Neural cell (in vitro differentiated cells): Measurements from ENCODE around the gene DNAJB8. TPM values are rescaled to one million over a fixed set of nuclear protein-coding genes. Genes with fewer than 3 reads are reported as not detected.

Experiments
- H2AFZ ChIP-seq: fragments of 200-600, 300-800 bp; sonication (generic), shearing (Covaris generic); 2 replicates; pipeline ENCODE4 v1.6.0; 2014; ENCODE audit warnings: low read depth, mild to moderate bottlenecking, antibody characterized with exemption, low read length, moderate library complexity
- H3F3A ChIP-seq: fragments of 200-600 bp; shearing (Covaris generic); 2 replicates; pipeline ENCODE4 v1.6.1; 2016; ENCODE audit warnings: mild to moderate bottlenecking, moderate library complexity, mixed read lengths, antibody characterized with exemption, low read length; ENCODE audit not compliant: insufficient read depth, poor library complexity, severe bottlenecking
- H3K27ac ChIP-seq: fragments of 200-600, 300-800 bp; sonication (generic), shearing (Covaris generic); 2 replicates; pipeline ENCODE4 v1.5.1; 2014; ENCODE audit warnings: mild to moderate bottlenecking, low read length, moderate library complexity
- H3K27me3 ChIP-seq: fragments of 300-800, 200-600 bp; sonication (generic), shearing (Covaris generic); 2 replicates; pipeline ENCODE4 v1.6.0; 2014; ENCODE audit warnings: mild to moderate bottlenecking, low read depth, low read length, moderate library complexity; ENCODE audit not compliant: insufficient read depth
- H3K36me3 ChIP-seq: fragments of 300-800, 200-600 bp; sonication (generic), shearing (Covaris generic); 2 replicates; pipeline ENCODE4 v1.5.1; 2014; ENCODE audit warnings: mild to moderate bottlenecking, antibody characterized with exemption, low read length, moderate library complexity; ENCODE audit not compliant: insufficient read depth
- H3K4me2 ChIP-seq: fragments of 300-800, 200-600 bp; sonication (generic), shearing (Covaris generic); 2 replicates; pipeline ENCODE4 v1.6.0; 2014; ENCODE audit warnings: mild to moderate bottlenecking, low read length
- H3K4me3 ChIP-seq: fragments of 300-800, 200-600 bp; sonication (generic), shearing (Covaris generic); 2 replicates; pipeline ENCODE4 v1.5.1; 2014; ENCODE audit warnings: mild to moderate bottlenecking, low read length, moderate library complexity
- H3K79me2 ChIP-seq: fragments of 200-600 bp; shearing (Covaris generic); replicated peaks from 2 replicates; pipeline ENCODE4 v1.6.0; 2014; ENCODE audit warnings: mild to moderate bottlenecking, low read length, moderate library complexity; ENCODE audit not compliant: insufficient read depth
- H3K9ac ChIP-seq: fragments of 300-800, 200-600 bp; sonication (generic), shearing (Covaris generic); 2 replicates; pipeline ENCODE4 v1.6.1; 2016; ENCODE audit warnings: mild to moderate bottlenecking, low read length, mixed read lengths
- H3K9me2 ChIP-seq: fragments of 200-600 bp; shearing (Covaris generic); 2 replicates; pipeline ENCODE4 v1.6.1; 2016; ENCODE audit warnings: mild to moderate bottlenecking, low read length, mixed read lengths; ENCODE audit not compliant: insufficient read depth
- H3K9me3 ChIP-seq: fragments of 200-600, 300-800 bp; sonication (generic), shearing (Covaris generic); 2 replicates; pipeline ENCODE4 v1.6.1; 2016; ENCODE audit warnings: mild to moderate bottlenecking, mixed run types, low read length, moderate library complexity, mixed read lengths
- H4K20me1 ChIP-seq: fragments of 200-600 bp; shearing (Covaris generic); 2 replicates; pipeline ENCODE4 v1.6.1; 2016; ENCODE audit warnings: mild to moderate bottlenecking, mixed run types; ENCODE audit not compliant: insufficient read depth
- CTCF ChIP-seq: fragments of 450-650 bp; IDR thresholded peaks from 2 replicates; pipeline ENCODE4 v1.5.1; 2014; ENCODE audit warnings: antibody characterized with exemption, mild to moderate bottlenecking, moderate library complexity; ENCODE audit not compliant: poor library complexity, severe bottlenecking
- EP300 ChIP-seq: fragments of 450-650 bp; conservative IDR thresholded peaks from 2 replicates; pipeline ENCODE4 v1.6.1; 2014; ENCODE audit warnings: antibody characterized with exemption, mild to moderate bottlenecking, moderate library complexity; ENCODE audit not compliant: poor library complexity, severe bottlenecking
- EZH2 ChIP-seq: fragments of 200-600, 300-800 bp; shearing (Covaris generic), sonication (generic); IDR thresholded peaks from 2 replicates; pipeline ENCODE4 v1.6.1; 2014; ENCODE audit warnings: antibody characterized with exemption, low read length, borderline replicate concordance, mild to moderate bottlenecking; ENCODE audit not compliant: insufficient read depth, poor library complexity, severe bottlenecking
- MXI1 ChIP-seq: fragments of 450-650 bp; conservative IDR thresholded peaks from 2 replicates; pipeline ENCODE4 v1.6.1; 2014; ENCODE audit warnings: antibody characterized with exemption, mild to moderate bottlenecking; ENCODE audit not compliant: poor library complexity, severe bottlenecking
- POLR2AphosphoS5 ChIP-seq: IDR thresholded peaks from 2 replicates; pipeline ENCODE4 v1.6.1; 2012
- RAD21 ChIP-seq: fragments of 450-650 bp; conservative IDR thresholded peaks from 2 replicates; pipeline ENCODE4 v1.6.1; 2014; ENCODE audit warnings: antibody characterized with exemption, mild to moderate bottlenecking, moderate library complexity
- REST ChIP-seq: IDR thresholded peaks from 2 replicates; pipeline ENCODE4 v1.6.1; 2012; ENCODE audit warnings: borderline replicate concordance
- SMC3 ChIP-seq: fragments of 450-650 bp; conservative IDR thresholded peaks from 2 replicates; pipeline ENCODE4 v1.6.1; 2014; ENCODE audit warnings: antibody characterized with exemption, mild to moderate bottlenecking, moderate library complexity; ENCODE audit not compliant: poor library complexity
- TAF1 ChIP-seq: IDR thresholded peaks from 2 replicates; pipeline ENCODE4 v1.6.1; 2012; ENCODE audit warnings: low read depth
- polyA plus RNA-seq: library from polyadenylated mRNA; depleted of rRNA; stranded (reverse); fragments of >200 nt; gene quantifications from 2 replicates; pipeline ENCODE4 v1.2.3, GENCODE V29; 2014

The DNAJB8 gene
- polyA plus RNA-seq, 1 donor from 2014 or later, result not detected

- H4K20me1 ChIP-seq, result no peaks in the 10 kb centered on the region
- H3F3A ChIP-seq, result no peaks in the 10 kb centered on the region
- no peak overlapping the region for H3K4me3 ChIP-seq
- no peak overlapping the region for H3K9ac ChIP-seq
- no peaks in the 10 kb centered on the region for H3K9me3 ChIP-seq
- no peak for TF ChIP-seq REST
- TF ChIP-seq EZH2, result no peak
- no peak for TF ChIP-seq RAD21
- no peak for TF ChIP-seq EP300
- TF ChIP-seq POLR2AphosphoS5, result no peak
- no peak for TF ChIP-seq MXI1
- TF ChIP-seq SMC3, result no peak
- TF ChIP-seq CTCF, result no peak
- TF ChIP-seq TAF1, result no peak
- H3K4me2 ChIP-seq, result no peak overlapping the region
- no peak overlapping the region for H2AFZ ChIP-seq
- peaks cover 5% of the 10 kb centered on the region for H3K27me3 ChIP-seq
- no peaks in the 10 kb centered on the region for H3K36me3 ChIP-seq
- no peak overlapping the region for H3K27ac ChIP-seq
- no peaks in the 10 kb centered on the region for H3K79me2 ChIP-seq
- no peaks in the 10 kb centered on the region for H3K9me2 ChIP-seq
Observed at GRCh38 chr3:128468285-128468790, 1.6 kb upstream of the DNAJB8 start.

GRCh38 chr3:128464702-128465101 is 2.0 kb downstream of the DNAJB8 start:
- H3K79me2 ChIP-seq, result no peaks in the 10 kb centered on the region
- H3K9me2 ChIP-seq, result no peaks in the 10 kb centered on the region
- H3K36me3 ChIP-seq, result no peaks in the 10 kb centered on the region
- H3K4me2 ChIP-seq, result no peak overlapping the region
- H3K9me3 ChIP-seq, result no peaks in the 10 kb centered on the region
- no peak overlapping the region for H3K4me3 ChIP-seq
- no peak for TF ChIP-seq MXI1
- TF ChIP-seq REST, result no peak
- no peak for TF ChIP-seq POLR2AphosphoS5
- no peak for TF ChIP-seq EZH2
- no peak for TF ChIP-seq TAF1
- no peaks in the 10 kb centered on the region for H3F3A ChIP-seq
- no peaks in the 10 kb centered on the region for H3K27me3 ChIP-seq
- H3K9ac ChIP-seq, result no peak overlapping the region
- H3K27ac ChIP-seq, result no peak overlapping the region
- no peaks in the 10 kb centered on the region for H4K20me1 ChIP-seq
- no peak overlapping the region for H2AFZ ChIP-seq
